ENCODE measurements around the gene STON2.

STON2 gene

DNA sequence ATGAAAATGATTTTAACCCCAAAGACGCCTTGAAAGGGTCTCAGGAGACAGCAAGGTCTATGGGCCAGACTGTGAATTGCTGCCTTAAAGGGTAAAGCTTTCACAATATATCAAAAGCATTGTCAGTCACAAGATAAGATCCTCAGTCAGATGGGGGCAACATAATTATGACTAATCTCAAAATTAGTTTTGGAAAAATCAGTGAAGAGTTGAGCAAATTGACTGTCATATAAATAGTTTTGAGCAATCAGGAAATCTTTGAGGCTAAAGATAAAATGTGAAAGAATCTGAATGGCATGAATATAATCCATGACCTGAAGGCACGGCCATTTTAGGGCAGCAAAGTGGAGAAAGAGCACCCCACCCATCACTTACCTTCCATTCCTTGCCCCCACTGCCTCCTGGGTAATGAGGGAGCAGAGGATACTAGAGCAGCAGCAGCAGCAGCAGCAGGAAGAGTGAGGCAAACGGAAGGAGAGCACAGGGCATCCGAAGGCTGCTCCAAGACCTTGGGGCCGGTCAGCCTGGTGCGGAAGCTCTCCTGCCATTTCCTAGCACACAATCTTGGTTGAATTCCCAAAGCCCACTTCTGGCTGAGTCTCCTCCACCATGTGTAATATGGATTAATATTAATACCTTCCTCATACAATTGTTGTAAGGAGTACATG lies 7.0 kb downstream of the STON2 start:
- Histone ChIP-seq H3K4me3 (ENCODE audit: low read depth, low read length) (no peak overlapping the region), H3K9me3 (no peaks in the 10 kb centered on the region), H3K4me1 (no peaks in the 10 kb centered on the region; the same call in 1 of the 2 replicates), H3K36me3 (peaks cover 46% of the 10 kb centered on the region), H3K27me3 (no peaks in the 10 kb centered on the region)
- DNase-seq: no peak
- TF ChIP-seq, protein P1, sequence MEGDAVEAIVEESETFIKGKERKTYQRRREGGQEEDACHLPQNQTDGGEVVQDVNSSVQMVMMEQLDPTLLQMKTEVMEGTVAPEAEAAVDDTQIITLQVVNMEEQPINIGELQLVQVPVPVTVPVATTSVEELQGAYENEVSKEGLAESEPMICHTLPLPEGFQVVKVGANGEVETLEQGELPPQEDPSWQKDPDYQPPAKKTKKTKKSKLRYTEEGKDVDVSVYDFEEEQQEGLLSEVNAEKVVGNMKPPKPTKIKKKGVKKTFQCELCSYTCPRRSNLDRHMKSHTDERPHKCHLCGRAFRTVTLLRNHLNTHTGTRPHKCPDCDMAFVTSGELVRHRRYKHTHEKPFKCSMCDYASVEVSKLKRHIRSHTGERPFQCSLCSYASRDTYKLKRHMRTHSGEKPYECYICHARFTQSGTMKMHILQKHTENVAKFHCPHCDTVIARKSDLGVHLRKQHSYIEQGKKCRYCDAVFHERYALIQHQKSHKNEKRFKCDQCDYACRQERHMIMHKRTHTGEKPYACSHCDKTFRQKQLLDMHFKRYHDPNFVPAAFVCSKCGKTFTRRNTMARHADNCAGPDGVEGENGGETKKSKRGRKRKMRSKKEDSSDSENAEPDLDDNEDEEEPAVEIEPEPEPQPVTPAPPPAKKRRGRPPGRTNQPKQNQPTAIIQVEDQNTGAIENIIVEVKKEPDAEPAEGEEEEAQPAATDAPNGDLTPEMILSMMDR (IDR thresholded peaks at IDR 0.05; ENCODE audit: low read depth, low read length): no peak

DNA sequence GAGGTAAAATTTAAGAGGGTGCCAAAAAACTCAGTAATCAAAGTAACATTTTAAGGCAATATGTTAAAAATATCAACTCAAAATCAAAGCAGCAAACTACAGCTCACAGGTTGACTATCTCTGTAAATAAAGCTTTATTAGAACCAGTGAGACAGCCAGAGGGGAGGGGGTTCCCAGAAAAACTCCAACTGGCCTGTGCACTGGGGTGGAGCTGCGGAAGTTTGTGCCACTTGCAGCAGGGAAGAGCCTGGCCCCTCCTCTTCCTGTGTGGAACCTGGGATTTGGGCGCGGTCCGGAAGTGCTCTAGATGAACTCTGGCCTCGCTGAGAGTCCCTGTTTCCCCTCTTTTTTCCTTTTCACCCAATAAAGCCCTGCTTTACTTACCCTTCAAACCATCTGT lies 8.1 kb downstream of the STON2 start:
- TF ChIP-seq, protein P1 (IDR thresholded peaks at IDR 0.05; ENCODE audit: low read depth, low read length): no peak
- no peak for DNase-seq
- H3K4me1 ChIP-seq: no peaks in the 10 kb centered on the region; the same call in 1 of the 2 replicates
- peaks cover 37% of the 10 kb centered on the region for H3K36me3 ChIP-seq
- no peak overlapping the region for H3K4me3 ChIP-seq (ENCODE audit: low read depth, low read length)
- H3K9me3 ChIP-seq: no peaks in the 10 kb centered on the region
- H3K27me3 ChIP-seq: no peaks in the 10 kb centered on the region

DNA sequence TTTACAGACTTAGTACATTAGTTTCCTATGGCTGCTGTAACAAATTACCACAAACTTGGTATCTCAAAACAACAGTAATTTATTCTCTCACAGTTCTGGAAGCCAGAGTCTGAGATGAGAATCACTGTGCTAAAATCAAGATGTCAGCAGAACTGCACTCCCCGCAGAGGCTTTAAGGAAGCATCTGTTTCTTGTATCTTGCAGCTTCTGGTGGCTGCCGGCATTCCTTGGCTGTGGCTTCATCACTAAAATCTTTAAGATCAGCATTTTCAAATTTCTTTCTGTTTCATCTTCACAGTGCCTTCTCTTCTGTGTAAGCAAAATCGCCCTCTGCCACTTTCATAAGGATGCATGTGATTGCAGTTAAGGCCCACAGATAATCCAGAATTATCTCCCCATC lies 9.4 kb downstream of the STON2 start:
- Histone ChIP-seq H3K36me3 (peaks cover 31% of the 10 kb centered on the region), H3K27me3 (no peaks in the 10 kb centered on the region), H3K9me3 (no peaks in the 10 kb centered on the region), H3K4me1 (peaks cover 7% of the 10 kb centered on the region), H3K4me3 (ENCODE audit: low read depth, low read length) (no peak overlapping the region)
- no peak for DNase-seq
- TF ChIP-seq, protein P1 (IDR thresholded peaks at IDR 0.05; ENCODE audit: low read depth, low read length): no peak

DNA sequence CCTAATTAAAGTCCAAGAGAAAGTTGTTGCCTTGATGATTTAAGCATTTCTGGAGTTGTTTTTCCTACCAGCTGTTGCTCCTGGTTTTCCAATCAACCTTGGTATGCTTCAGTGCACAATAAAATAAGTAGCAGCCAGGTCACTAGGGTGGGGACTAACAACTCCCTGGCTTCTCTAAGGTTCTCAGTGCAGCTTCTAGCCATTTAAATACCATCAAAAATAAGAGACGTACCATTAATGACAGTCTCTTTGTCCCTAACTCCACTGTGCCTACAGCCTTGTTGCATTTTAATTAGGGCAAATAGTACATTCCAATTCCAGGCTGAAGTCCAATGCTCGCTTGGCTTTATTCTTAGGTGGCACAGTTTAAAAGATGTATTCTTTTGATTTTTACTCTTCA lies 11.8 kb downstream of the STON2 start:
- TF ChIP-seq, protein P1 (IDR thresholded peaks at IDR 0.05; ENCODE audit: low read depth, low read length): no peak
- Histone ChIP-seq H3K36me3 (peaks cover 14% of the 10 kb centered on the region), H3K27me3 (no peaks in the 10 kb centered on the region), H3K4me1 (peaks cover 17% of the 10 kb centered on the region), H3K9me3 (no peaks in the 10 kb centered on the region), H3K4me3 (ENCODE audit: low read depth, low read length) (no peak overlapping the region)
- no peak for DNase-seq

DNA sequence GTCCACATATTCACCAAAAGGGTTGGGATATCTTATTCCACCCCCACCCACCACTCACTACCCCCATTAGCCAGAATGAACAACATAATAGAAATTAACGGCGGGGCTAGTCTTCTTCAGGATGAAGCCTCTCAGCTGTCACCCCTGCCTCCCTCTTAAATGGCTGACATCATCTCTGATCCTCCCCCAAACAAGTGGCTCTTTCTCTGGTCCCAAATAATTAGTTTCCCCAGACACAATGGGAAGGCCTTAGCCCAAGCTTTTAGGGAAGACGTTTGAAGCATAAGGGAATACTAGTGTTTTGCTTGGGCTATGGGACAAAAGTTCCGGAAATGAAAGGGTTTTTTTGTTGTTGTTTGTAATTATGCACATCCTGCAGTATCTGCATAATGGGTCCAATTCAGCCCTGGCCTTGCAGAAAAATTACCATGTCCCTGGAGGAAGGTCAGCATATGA lies 13.8 kb downstream of the STON2 start:
- Histone ChIP-seq H3K36me3 (peaks cover 8% of the 10 kb centered on the region), H3K27me3 (no peaks in the 10 kb centered on the region), H3K4me3 (ENCODE audit: low read depth, low read length) (no peak overlapping the region), H3K9me3 (no peaks in the 10 kb centered on the region), H3K4me1 (peaks cover 17% of the 10 kb centered on the region)
- TF ChIP-seq, protein P1 (IDR thresholded peaks at IDR 0.05; ENCODE audit: low read depth, low read length): no peak
- no peak for DNase-seq

DNA sequence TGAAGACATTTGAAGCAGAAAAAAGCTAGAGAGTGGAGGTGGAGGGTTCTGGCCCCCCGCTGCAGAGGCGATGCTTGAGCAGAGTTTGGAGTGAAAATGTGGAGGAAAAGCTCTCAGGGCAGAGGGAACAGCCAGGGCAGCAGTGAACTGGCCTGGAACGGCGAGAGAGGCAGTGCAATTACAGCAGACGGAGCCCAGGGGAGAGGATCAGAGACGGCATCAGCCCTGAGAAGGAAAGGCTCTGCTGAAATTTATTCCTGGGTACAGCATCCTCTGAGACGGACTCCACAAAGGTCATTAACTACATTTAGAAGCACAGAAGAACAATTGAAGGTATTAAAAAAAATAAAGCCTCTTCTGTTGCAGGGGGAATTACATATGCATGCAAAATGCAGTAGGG lies 14.2 kb downstream of the STON2 start:
- DNase-seq: no peak
- no peaks in the 10 kb centered on the region for H3K9me3 ChIP-seq
- no peak overlapping the region for H3K4me3 ChIP-seq (ENCODE audit: low read depth, low read length)
- TF ChIP-seq, protein P1 (IDR thresholded peaks at IDR 0.05; ENCODE audit: low read depth, low read length): no peak
- peaks cover 17% of the 10 kb centered on the region for H3K4me1 ChIP-seq
- H3K36me3 ChIP-seq: peaks cover 8% of the 10 kb centered on the region
- H3K27me3 ChIP-seq: no peaks in the 10 kb centered on the region

Data from BE2C (cell line).